ENCODE data around the gene SPRTN. TPM values are rescaled to one million over a fixed set of nuclear protein-coding genes. Genes with fewer than 3 reads are reported as not detected.

The SPRTN gene
- 10.0 and 14.9 TPM in 2 replicates for total RNA-seq

- DNase-seq (ENCODE audit: low read depth in 2 of 2) = peak in 1 of 2 donors; percentile 24
Measured at GRCh38 chr1:231338270-231339128, at the start of gene SPRTN. Gene SPRTN, plus strand, starts transcription at chr1:231338293. Its CDS starts 91 bp downstream, at chr1:231338384.

GRCh38 chr1:231295938-231296337 lies 42.2 kb upstream of the SPRTN start:
- no peak for DNase-seq (ENCODE audit: low read depth in 2 of 2)

- no peak for DNase-seq (ENCODE audit: low read depth in 2 of 2)
Measured at GRCh38 chr1:231301990-231302389, 36.1 kb upstream of the SPRTN start.

GRCh38 chr1:231310391-231310934 lies 27.6 kb upstream of the SPRTN start:
- no peak for DNase-seq (ENCODE audit: low read depth in 2 of 2)

- DNase-seq (ENCODE audit: low read depth in 2 of 2) = no peak
Measured at GRCh38 chr1:231311720-231312431, 26.2 kb upstream of the SPRTN start.

GRCh38 chr1:231312432-231312788 lies 25.7 kb upstream of the SPRTN start:
- DNase-seq (ENCODE audit: low read depth in 2 of 2) = no peak

- DNase-seq (ENCODE audit: low read depth in 2 of 2) = no peak
Measured at GRCh38 chr1:231313661-231314060, 24.4 kb upstream of the SPRTN start.

GRCh38 chr1:231315887-231316286 lies 22.2 kb upstream of the SPRTN start:
- DNase-seq (ENCODE audit: low read depth in 2 of 2) = peak; percentile 56

GRCh38 chr1:231317306-231318014 lies 20.6 kb upstream of the SPRTN start:
- DNase-seq (ENCODE audit: low read depth in 2 of 2) = no peak

GRCh38 chr1:231318015-231318355 lies 20.1 kb upstream of the SPRTN start:
- DNase-seq (ENCODE audit: low read depth in 2 of 2) = no peak

- no peak for DNase-seq (ENCODE audit: low read depth in 2 of 2)
Measured at GRCh38 chr1:231318568-231318967, 19.5 kb upstream of the SPRTN start.

- DNase-seq (ENCODE audit: low read depth in 2 of 2) = no peak
Measured at GRCh38 chr1:231319080-231319479, 19.0 kb upstream of the SPRTN start.

- DNase-seq (ENCODE audit: low read depth in 2 of 2) = no peak
Measured at GRCh38 chr1:231322880-231323530, 15.1 kb upstream of the SPRTN start.

GRCh38 chr1:231324660-231325059 lies 13.4 kb upstream of the SPRTN start:
- DNase-seq (ENCODE audit: low read depth in 2 of 2) = no peak

GRCh38 chr1:231326248-231326647 lies 11.8 kb upstream of the SPRTN start:
- DNase-seq (ENCODE audit: low read depth in 2 of 2) = no peak

- no peak for DNase-seq (ENCODE audit: low read depth in 2 of 2)
Measured at GRCh38 chr1:231327617-231328016, 10.5 kb upstream of the SPRTN start.

- no peak for DNase-seq (ENCODE audit: low read depth in 2 of 2)
Measured at GRCh38 chr1:231329483-231329882, 8.6 kb upstream of the SPRTN start.

GRCh38 chr1:231332761-231333160 lies 5.3 kb upstream of the SPRTN start:
- no peak for DNase-seq (ENCODE audit: low read depth in 2 of 2)

- no peak for DNase-seq (ENCODE audit: low read depth in 2 of 2)
Measured at GRCh38 chr1:231334079-231334666, 3.9 kb upstream of the SPRTN start.

GRCh38 chr1:231334952-231335351 lies 3.1 kb upstream of the SPRTN start:
- DNase-seq (ENCODE audit: low read depth in 2 of 2) = no peak

All from lung microvascular endothelial cell (primary cell).